Measurements from ENCODE around the gene PRIMA1.

PRIMA1 gene

DNA sequence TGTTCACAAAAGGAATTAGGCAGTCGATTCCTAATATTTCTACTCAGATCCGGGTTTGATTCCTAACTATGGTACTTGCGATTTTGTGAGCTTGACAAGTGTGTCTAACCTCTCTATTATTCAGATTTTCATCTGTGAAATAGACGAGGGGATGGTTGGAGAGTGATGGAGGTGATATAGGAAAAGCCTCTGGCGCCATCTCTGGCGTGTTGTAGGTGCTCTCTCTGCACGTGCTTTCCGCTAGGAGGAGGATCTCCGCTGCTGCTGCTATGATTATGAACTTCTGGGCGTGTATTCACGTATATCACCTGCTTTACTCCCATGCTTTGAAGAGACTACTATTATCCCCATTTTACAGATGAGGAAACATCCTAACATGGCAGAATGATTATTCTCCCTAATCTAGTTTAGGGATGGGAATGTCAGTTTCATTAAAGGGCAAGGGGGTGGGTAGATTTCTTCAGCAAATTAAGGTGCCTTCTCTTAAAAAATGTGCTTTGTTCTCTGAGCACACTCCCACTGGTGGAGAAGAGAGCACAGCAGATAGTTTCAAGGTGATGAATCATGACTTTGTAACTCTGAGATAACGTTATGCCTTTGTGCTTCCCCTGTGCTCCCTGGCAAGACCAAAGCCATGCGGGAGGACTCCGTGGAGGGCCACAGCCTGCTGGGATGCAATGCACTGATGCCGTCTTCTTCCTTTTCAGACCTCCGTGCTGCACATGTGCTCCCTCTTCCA, 97.1 kb downstream of the PRIMA1 start:
- 83% methylated on average over 14 of the region's 16 CpGs for WGBS
- Histone ChIP-seq H3K9me3 (ENCODE audit: control insufficient read depth, low read length) (no peaks in the 10 kb centered on the region), H3K9ac (ENCODE audit: low read length) (no peak overlapping the region), H3K23ac (ENCODE audit: low read length in 2 of 2) (no peak overlapping the region), H2BK15ac (ENCODE audit: low read depth, poor library complexity, severe bottlenecking) (no peak overlapping the region), H3K36me3 (ENCODE audit: control insufficient read depth in 1 of 2, insufficient read depth in 2 of 2, low read depth in 1 of 2, low read length in 2 of 2) (no peaks in the 10 kb centered on the region), H3K4me1 (ENCODE audit: control insufficient read depth, insufficient read depth, low read depth, low read length) (no peaks in the 10 kb centered on the region), H4K8ac (ENCODE audit: low read length) (no peak overlapping the region), H2AFZ (ENCODE audit: low read depth, low read length) (no peak overlapping the region), H3K14ac (ENCODE audit: low read length in 2 of 2) (no peak overlapping the region), H3K27me3 (ENCODE audit: control insufficient read depth in 1 of 2, insufficient read depth in 1 of 2, low read length in 2 of 2) (peaks cover 0 to 16% of the 10 kb centered on the region in 2 experiments), H2BK5ac (ENCODE audit: low read depth, low read length, poor library complexity, severe bottlenecking) (no peak overlapping the region), H2BK120ac (ENCODE audit: low read depth, low read length) (no peak overlapping the region), H3K18ac (ENCODE audit: low read depth in 1 of 2, low read length in 2 of 2) (no peak overlapping the region), H3K4me3 (ENCODE audit: insufficient read depth in 1 of 2, low read depth in 1 of 2, low read length in 2 of 2) (no peak overlapping the region), H2AK5ac (ENCODE audit: low read length, severe bottlenecking) (no peak overlapping the region), H3K27ac (ENCODE audit: low read length, poor library complexity, severe bottlenecking) (no peak overlapping the region), H2BK12ac (ENCODE audit: low read length in 2 of 2) (no peak overlapping the region), H4K91ac (ENCODE audit: low read length) (no peak overlapping the region), H3K79me1 (replicated peaks; ENCODE audit: low read length, poor library complexity, severe bottlenecking) (no peaks in the 10 kb centered on the region), H3K4me2 (ENCODE audit: low read length, poor library complexity, severe bottlenecking) (no peak overlapping the region), H3K4ac (ENCODE audit: low read depth in 1 of 2, low read length in 2 of 2) (no peak overlapping the region)
- no peak for DNase-seq

DNA sequence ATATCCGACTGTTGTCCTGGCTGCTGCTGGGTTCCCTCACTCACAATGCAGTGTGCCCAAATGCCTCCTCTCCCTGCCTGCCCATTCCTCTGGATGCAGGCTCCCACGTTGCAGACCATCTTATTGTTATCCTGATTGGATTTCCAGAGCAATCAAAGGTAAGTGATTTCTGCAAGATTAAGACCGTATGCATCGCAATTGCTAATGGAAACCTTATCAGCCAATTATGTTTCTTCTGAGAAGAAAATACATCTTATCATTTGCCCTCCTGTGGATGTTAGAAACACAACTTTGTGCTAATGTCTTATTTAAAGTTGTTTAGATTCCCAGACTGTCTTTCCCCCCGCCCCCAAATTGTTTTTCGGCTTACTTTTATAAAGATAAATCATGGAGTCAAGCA, 98.1 kb downstream of the PRIMA1 start:
- no peak overlapping the region for H3K23ac ChIP-seq (ENCODE audit: low read length in 2 of 2)
- H2BK120ac ChIP-seq (ENCODE audit: low read depth, low read length) = no peak overlapping the region
- no peak overlapping the region for H2AK5ac ChIP-seq (ENCODE audit: low read length, severe bottlenecking)
- no peak overlapping the region for H4K91ac ChIP-seq (ENCODE audit: low read length)
- H3K27ac ChIP-seq (ENCODE audit: low read length, poor library complexity, severe bottlenecking) = no peak overlapping the region
- no peak overlapping the region for H3K18ac ChIP-seq (ENCODE audit: low read depth in 1 of 2, low read length in 2 of 2)
- no peak overlapping the region for H2BK15ac ChIP-seq (ENCODE audit: low read depth, poor library complexity, severe bottlenecking)
- no peak overlapping the region for H4K8ac ChIP-seq (ENCODE audit: low read length)
- H3K4ac ChIP-seq (ENCODE audit: low read depth in 1 of 2, low read length in 2 of 2) = no peak overlapping the region
- no peak overlapping the region for H2BK5ac ChIP-seq (ENCODE audit: low read depth, low read length, poor library complexity, severe bottlenecking)
- no peak overlapping the region for H2AFZ ChIP-seq (ENCODE audit: low read depth, low read length)
- no peak overlapping the region for H3K4me2 ChIP-seq (ENCODE audit: low read length, poor library complexity, severe bottlenecking)
- H3K4me1 ChIP-seq (ENCODE audit: control insufficient read depth, insufficient read depth, low read depth, low read length) = no peaks in the 10 kb centered on the region
- no peaks in the 10 kb centered on the region for H3K36me3 ChIP-seq (ENCODE audit: control insufficient read depth in 1 of 2, insufficient read depth in 2 of 2, low read depth in 1 of 2, low read length in 2 of 2)
- no peak overlapping the region for H2BK12ac ChIP-seq (ENCODE audit: low read length in 2 of 2)
- H3K9me3 ChIP-seq (ENCODE audit: control insufficient read depth, low read length) = no peaks in the 10 kb centered on the region
- H3K79me1 ChIP-seq (replicated peaks; ENCODE audit: low read length, poor library complexity, severe bottlenecking) = no peaks in the 10 kb centered on the region
- no peak overlapping the region for H3K14ac ChIP-seq (ENCODE audit: low read length in 2 of 2)
- no peak for DNase-seq
- peaks cover 0 to 16% of the 10 kb centered on the region in 2 experiments for H3K27me3 ChIP-seq (ENCODE audit: control insufficient read depth in 1 of 2, insufficient read depth in 1 of 2, low read length in 2 of 2)
- H3K4me3 ChIP-seq (ENCODE audit: insufficient read depth in 1 of 2, low read depth in 1 of 2, low read length in 2 of 2) = no peak overlapping the region
- no peak overlapping the region for H3K9ac ChIP-seq (ENCODE audit: low read length)
- WGBS = 63% methylated on average over 4 of the region's 6 CpGs

DNA sequence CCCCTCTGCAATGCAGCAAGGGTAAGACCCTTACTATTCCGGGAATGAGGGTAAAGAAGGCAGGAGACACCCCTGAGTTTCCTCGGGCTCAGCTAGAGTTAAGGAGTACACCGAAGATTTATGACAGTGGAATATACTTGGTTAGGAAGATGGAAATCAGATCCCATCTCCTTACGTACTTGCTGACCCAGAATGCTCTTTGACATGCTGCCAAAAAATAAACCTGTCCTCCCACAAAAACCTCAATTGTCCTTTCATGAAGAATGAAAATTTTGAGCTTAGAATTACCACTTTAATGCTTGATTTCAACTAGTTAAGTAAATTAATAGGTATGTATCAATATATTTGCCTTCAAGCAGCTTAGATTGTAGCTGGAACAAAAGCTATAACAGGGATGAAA, 99.5 kb downstream of the PRIMA1 start:
- H2BK15ac ChIP-seq (ENCODE audit: low read depth, poor library complexity, severe bottlenecking) = no peak overlapping the region
- no peak for DNase-seq
- 60% methylated on average over 2 of the region's 4 CpGs for WGBS
- H3K36me3 ChIP-seq (ENCODE audit: control insufficient read depth in 1 of 2, insufficient read depth in 2 of 2, low read depth in 1 of 2, low read length in 2 of 2) = no peaks in the 10 kb centered on the region
- H2AK5ac ChIP-seq (ENCODE audit: low read length, severe bottlenecking) = no peak overlapping the region
- H3K79me1 ChIP-seq (replicated peaks; ENCODE audit: low read length, poor library complexity, severe bottlenecking) = no peaks in the 10 kb centered on the region
- H4K91ac ChIP-seq (ENCODE audit: low read length) = no peak overlapping the region
- no peak overlapping the region for H3K14ac ChIP-seq (ENCODE audit: low read length in 2 of 2)
- H2BK120ac ChIP-seq (ENCODE audit: low read depth, low read length) = no peak overlapping the region
- H3K4ac ChIP-seq (ENCODE audit: low read depth in 1 of 2, low read length in 2 of 2) = no peak overlapping the region
- H2BK12ac ChIP-seq (ENCODE audit: low read length in 2 of 2) = no peak overlapping the region
- H3K27me3 ChIP-seq (ENCODE audit: control insufficient read depth in 1 of 2, insufficient read depth in 1 of 2, low read length in 2 of 2) = peaks cover 0 to 16% of the 10 kb centered on the region in 2 experiments
- H4K8ac ChIP-seq (ENCODE audit: low read length) = no peak overlapping the region
- H3K9ac ChIP-seq (ENCODE audit: low read length) = no peak overlapping the region
- no peak overlapping the region for H3K23ac ChIP-seq (ENCODE audit: low read length in 2 of 2)
- H2AFZ ChIP-seq (ENCODE audit: low read depth, low read length) = no peak overlapping the region
- no peaks in the 10 kb centered on the region for H3K9me3 ChIP-seq (ENCODE audit: control insufficient read depth, low read length)
- no peak overlapping the region for H2BK5ac ChIP-seq (ENCODE audit: low read depth, low read length, poor library complexity, severe bottlenecking)
- H3K27ac ChIP-seq (ENCODE audit: low read length, poor library complexity, severe bottlenecking) = no peak overlapping the region
- no peak overlapping the region for H3K18ac ChIP-seq (ENCODE audit: low read depth in 1 of 2, low read length in 2 of 2)
- no peaks in the 10 kb centered on the region for H3K4me1 ChIP-seq (ENCODE audit: control insufficient read depth, insufficient read depth, low read depth, low read length)
- no peak overlapping the region for H3K4me3 ChIP-seq (ENCODE audit: insufficient read depth in 1 of 2, low read depth in 1 of 2, low read length in 2 of 2)
- H3K4me2 ChIP-seq (ENCODE audit: low read length, poor library complexity, severe bottlenecking) = no peak overlapping the region

DNA sequence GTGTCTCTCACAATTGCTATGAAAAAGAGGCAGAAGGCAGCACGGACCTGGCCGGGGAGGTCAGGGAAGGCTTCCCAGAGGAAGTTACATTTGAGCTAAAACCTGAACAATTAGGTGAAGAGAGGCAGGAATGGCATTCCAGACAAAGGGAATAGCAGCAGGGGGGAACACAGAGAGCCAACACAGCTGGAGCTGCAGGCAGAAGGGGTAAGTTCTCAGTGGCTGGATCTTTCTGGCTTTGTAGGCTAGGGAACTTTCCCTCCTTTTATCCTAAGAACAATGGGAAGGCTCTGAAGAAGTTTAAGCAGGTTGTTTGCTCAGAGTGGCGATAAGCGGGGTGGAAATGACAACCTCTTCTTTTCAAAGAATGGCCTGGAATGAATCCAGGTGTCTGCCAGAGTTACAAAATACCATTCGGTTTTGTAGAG, 100.0 kb downstream of the PRIMA1 start:
- no peak overlapping the region for H3K18ac ChIP-seq (ENCODE audit: low read depth in 1 of 2, low read length in 2 of 2)
- no peak overlapping the region for H3K9ac ChIP-seq (ENCODE audit: low read length)
- no peaks in the 10 kb centered on the region for H3K79me1 ChIP-seq (replicated peaks; ENCODE audit: low read length, poor library complexity, severe bottlenecking)
- H3K4me2 ChIP-seq (ENCODE audit: low read length, poor library complexity, severe bottlenecking) = no peak overlapping the region
- no peak overlapping the region for H2BK12ac ChIP-seq (ENCODE audit: low read length in 2 of 2)
- no peaks in the 10 kb centered on the region for H3K4me1 ChIP-seq (ENCODE audit: control insufficient read depth, insufficient read depth, low read depth, low read length)
- H3K27ac ChIP-seq (ENCODE audit: low read length, poor library complexity, severe bottlenecking) = no peak overlapping the region
- 10% methylated on average over 5 of the region's 5 CpGs for WGBS
- no peak overlapping the region for H4K8ac ChIP-seq (ENCODE audit: low read length)
- H3K9me3 ChIP-seq (ENCODE audit: control insufficient read depth, low read length) = no peaks in the 10 kb centered on the region
- H3K4me3 ChIP-seq (ENCODE audit: insufficient read depth in 1 of 2, low read depth in 1 of 2, low read length in 2 of 2) = no peak overlapping the region
- no peak overlapping the region for H3K14ac ChIP-seq (ENCODE audit: low read length in 2 of 2)
- no peak overlapping the region for H2BK5ac ChIP-seq (ENCODE audit: low read depth, low read length, poor library complexity, severe bottlenecking)
- H3K23ac ChIP-seq (ENCODE audit: low read length in 2 of 2) = no peak overlapping the region
- DNase-seq = no peak
- no peak overlapping the region for H3K4ac ChIP-seq (ENCODE audit: low read depth in 1 of 2, low read length in 2 of 2)
- H3K36me3 ChIP-seq (ENCODE audit: control insufficient read depth in 1 of 2, insufficient read depth in 2 of 2, low read depth in 1 of 2, low read length in 2 of 2) = no peaks in the 10 kb centered on the region
- no peak overlapping the region for H2AFZ ChIP-seq (ENCODE audit: low read depth, low read length)
- no peak overlapping the region for H2BK15ac ChIP-seq (ENCODE audit: low read depth, poor library complexity, severe bottlenecking)
- H3K27me3 ChIP-seq (ENCODE audit: control insufficient read depth in 1 of 2, insufficient read depth in 1 of 2, low read length in 2 of 2) = peaks cover 0 to 16% of the 10 kb centered on the region in 2 experiments
- H4K91ac ChIP-seq (ENCODE audit: low read length) = no peak overlapping the region
- H2BK120ac ChIP-seq (ENCODE audit: low read depth, low read length) = no peak overlapping the region
- no peak overlapping the region for H2AK5ac ChIP-seq (ENCODE audit: low read length, severe bottlenecking)

Measured in mesenchymal stem cell (in vitro differentiated cells and primary cell).